HepG2 (cell line): Measurements from ENCODE around the gene IRF5. TPM values are rescaled to one million over a fixed set of nuclear protein-coding genes. Genes with fewer than 3 reads are reported as not detected.

ENCODE experiments used
- ATAD3A ChIP-seq: sonication (generic); formaldehyde crosslinking; IDR thresholded peaks from 2 replicates; pipeline ENCODE4 v1.4.0; 2020; ENCODE audit warnings: missing genetic modification reagents
- CBX1 ChIP-seq: IDR thresholded peaks from one replicate; pipeline ENCODE4 v1.6.1; 2016; ENCODE audit warnings: antibody characterized with exemption, low read depth
- CBX2 ChIP-seq, 2 experiments: fragments of 200-600 bp in 1 of 2; sonication (generic); formaldehyde crosslinking in 1 of 2; IDR thresholded peaks; 2 replicates each; pipeline versions ENCODE4 v1.7.0 to v1.8.1; 2018 to 2022; ENCODE audit warnings: low read depth in 2 of 2, low read length in 1 of 2, mild to moderate bottlenecking in 1 of 2, missing genetic modification reagents in 1 of 2
- KDM1A ChIP-seq: IDR thresholded peaks from 2 replicates; pipeline ENCODE4 v1.6.1; 2016; ENCODE audit warnings: missing compliant biosample characterization
- KMT2A ChIP-seq: sonication (generic); formaldehyde crosslinking; IDR thresholded peaks from 2 replicates; pipeline ENCODE4 v1.4.0; 2020; ENCODE audit warnings: missing genetic modification reagents
- MAF1 ChIP-seq: sonication (generic); formaldehyde crosslinking; IDR thresholded peaks from 2 replicates; pipeline ENCODE4 v1.5.0; 2020; ENCODE audit warnings: missing genetic modification reagents, borderline replicate concordance
- MEIS1 ChIP-seq: sonication (generic); formaldehyde crosslinking; IDR thresholded peaks from 2 replicates; pipeline ENCODE4 v1.9.0; 2021; ENCODE audit warnings: mild to moderate bottlenecking, missing genetic modification reagents, moderate library complexity, borderline replicate concordance
- NFKBIZ ChIP-seq: IDR thresholded peaks from 2 replicates; pipeline ENCODE4 v1.6.1; 2018; ENCODE audit warnings: missing genetic modification reagents, missing compliant biosample characterization
- NFYB ChIP-seq: sonication (generic); formaldehyde crosslinking; IDR thresholded peaks from 2 replicates; pipeline ENCODE4 v1.4.0; 2020; ENCODE audit warnings: missing genetic modification reagents
- NR2F2 ChIP-seq: IDR thresholded peaks from 2 replicates; pipeline ENCODE4 v1.6.1; 2012; ENCODE audit warnings: low read depth, inconsistent platforms, borderline replicate concordance
- POLR2AphosphoS5 ChIP-seq: IDR thresholded peaks from 2 replicates; pipeline ENCODE4 v1.6.1; 2012; ENCODE audit warnings: low read depth, low read length
- RBM22 ChIP-seq: fragments of 200-400 bp; formaldehyde crosslinking; optimal IDR thresholded peaks from 2 replicates; pipeline ENCODE3; 2017; ENCODE audit warnings: mild to moderate bottlenecking, low read length, moderate library complexity
- SAP130 ChIP-seq: IDR thresholded peaks from 2 replicates; pipeline ENCODE4 v1.6.1; 2016; ENCODE audit warnings: low read depth
- SMARCC2 ChIP-seq: fragments of 450-650 bp; IDR thresholded peaks from 2 replicates; pipeline ENCODE4 v1.6.1; 2017; ENCODE audit warnings: antibody characterized with exemption, mild to moderate bottlenecking
- TEAD2 ChIP-seq: sonication (generic); formaldehyde crosslinking; IDR thresholded peaks from 2 replicates; pipeline ENCODE4 v1.9.0; 2021; ENCODE audit warnings: missing genetic modification reagents
- TMF1 ChIP-seq: sonication (generic); formaldehyde crosslinking; IDR thresholded peaks from 2 replicates; pipeline ENCODE4 v1.8.1; 2022; ENCODE audit warnings: low read depth, missing genetic modification reagents
- YEATS2 ChIP-seq: sonication (generic); formaldehyde crosslinking; IDR thresholded peaks from 2 replicates; pipeline ENCODE4 v1.4.0; 2020; ENCODE audit warnings: missing genetic modification reagents, borderline replicate concordance
- ZC3H4 ChIP-seq: sonication (generic); formaldehyde crosslinking; IDR thresholded peaks from 2 replicates; pipeline ENCODE4 v1.4.0; 2020; ENCODE audit warnings: missing genetic modification reagents, borderline replicate concordance
- ZFP90 ChIP-seq: sonication (generic); formaldehyde crosslinking; IDR thresholded peaks from 2 replicates; pipeline ENCODE4 v1.8.0; 2022; ENCODE audit warnings: missing genetic modification reagents, mild to moderate bottlenecking, inconsistent platforms, borderline replicate concordance
- ZKSCAN1 ChIP-seq: fragments of 150-350 bp; IDR thresholded peaks from 2 replicates; pipeline ENCODE4 v1.6.1; 2014; ENCODE audit warnings: low read length
- ZNF367 ChIP-seq: sonication (generic); formaldehyde crosslinking; IDR thresholded peaks from 2 replicates; pipeline ENCODE4 v1.4.0; 2020; ENCODE audit warnings: missing genetic modification reagents, borderline replicate concordance
- ZNF430 ChIP-seq: sonication (generic); formaldehyde crosslinking; IDR thresholded peaks from 2 replicates; pipeline ENCODE4 v1.9.0; 2021; ENCODE audit warnings: mild to moderate bottlenecking, missing genetic modification reagents
- ZNF558 ChIP-seq: sonication (generic); formaldehyde crosslinking; IDR thresholded peaks from 2 replicates; pipeline ENCODE4 v1.9.0; 2022; ENCODE audit warnings: mild to moderate bottlenecking, missing genetic modification reagents, borderline replicate concordance
- ZNF720 ChIP-seq: sonication (generic); formaldehyde crosslinking; IDR thresholded peaks from 2 replicates; pipeline ENCODE4 v1.4.0; 2020; ENCODE audit warnings: missing genetic modification reagents
- ZNF839 ChIP-seq: sonication (generic); formaldehyde crosslinking; IDR thresholded peaks from 2 replicates; pipeline ENCODE4 v1.4.0; 2020; ENCODE audit warnings: missing genetic modification reagents, mild to moderate bottlenecking, borderline replicate concordance
- ZSCAN30 ChIP-seq: sonication (generic); formaldehyde crosslinking; IDR thresholded peaks from 2 replicates; pipeline ENCODE4 v1.5.0; 2020; ENCODE audit warnings: mild to moderate bottlenecking, missing genetic modification reagents
- polyA plus RNA-seq, 8 experiments: library from polyadenylated mRNA; depleted of rRNA in 3 of 8; stranded (reverse) in 7 of 8; unstranded in 1 of 8; fragments of >200 nt; fragmentation: Illumina TruSeq in 4 of 8; extraction: Trizol in 4 of 8; gene quantifications; 2 replicates each; pipeline versions ENCODE4 v1.2.1 to v1.2.3, GENCODE V29; 2011 to 2016; ENCODE audit warnings: low read depth in 4 of 8, missing spikeins in 1 of 8, mixed read lengths in 1 of 8; ENCODE audit not compliant: insufficient read depth in 1 of 8
- total RNA-seq, 5 experiments: library from RNA; depleted of rRNA; stranded (reverse); fragments of >200 nt; fragmentation: Illumina TruSeq; extraction: Trizol; gene quantifications; 2 replicates each; pipeline ENCODE4 v1.2.3, GENCODE V29; 2016; ENCODE audit warnings: low read depth in 1 of 5
- TF ChIP-seq, protein P1 (sequence below): sonication (generic); formaldehyde crosslinking; conservative IDR thresholded peaks from 2 replicates; pipeline ENCODE4 v1.4.0; 2020; ENCODE audit warnings: missing genetic modification reagents
- TF ChIP-seq, protein P2 (sequence below), 2 experiments: sonication (generic) in 1 of 2; formaldehyde crosslinking in 1 of 2; IDR thresholded peaks; 2 replicates each; pipeline versions ENCODE4 v1.4.0 to v1.6.1; 2018 to 2020; ENCODE audit warnings: missing genetic modification reagents in 2 of 2, borderline replicate concordance in 1 of 2, low read depth in 1 of 2, mild to moderate bottlenecking in 1 of 2, missing biosample characterization in 1 of 2
- TF ChIP-seq, protein P3 (sequence below): sonication (generic); formaldehyde crosslinking; IDR thresholded peaks from 2 replicates; pipeline ENCODE4 v1.4.0; 2020; ENCODE audit warnings: missing genetic modification reagents

Gene IRF5
- total and polyA plus RNA-seq, 2 of the 13 experiments (the other 11 are each of a cell fraction or from before 2014, with no cell fraction given): 2.0 to 2.9 TPM

DNA sequence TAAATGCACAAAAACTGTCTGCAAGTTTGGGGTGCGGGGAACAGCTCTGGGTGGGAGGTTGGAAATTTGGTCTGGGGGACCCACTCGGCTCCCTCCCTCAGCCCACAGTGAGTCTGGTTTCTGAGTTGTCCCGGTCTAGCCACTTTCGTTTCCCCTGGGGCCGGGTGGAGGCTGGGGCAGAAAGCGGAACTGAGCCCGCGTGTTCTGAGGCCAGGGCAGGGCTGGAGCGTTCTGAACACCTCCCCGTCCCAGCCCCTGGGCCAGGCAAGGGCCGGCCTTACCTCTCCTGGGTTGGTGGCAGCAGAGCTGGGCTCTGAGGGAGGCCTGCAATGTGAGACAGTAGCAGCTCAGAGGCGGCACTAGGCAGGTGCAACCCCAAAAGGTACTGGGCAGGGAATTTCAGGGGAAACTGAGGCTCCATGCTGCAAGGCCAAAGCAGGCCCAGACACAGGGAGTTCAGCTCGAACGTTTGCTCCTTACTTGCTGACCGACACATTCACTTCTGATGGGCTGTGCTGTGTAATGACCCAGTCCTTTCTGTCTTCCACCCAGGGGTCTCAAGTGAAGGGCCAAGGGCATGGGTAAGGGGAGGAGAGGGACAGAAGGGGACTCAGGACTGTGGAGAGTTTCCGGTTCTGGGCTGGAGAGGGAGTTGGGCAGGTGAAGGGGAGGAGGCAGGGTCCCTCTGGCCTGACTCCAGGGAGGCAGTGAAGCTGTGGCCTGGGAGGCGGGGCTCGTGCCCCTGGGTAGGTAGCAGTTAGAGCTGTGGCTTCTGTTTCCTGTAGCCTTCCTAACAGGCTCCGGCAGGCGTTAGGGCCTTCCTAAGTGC is 3.0 kb downstream of the IRF5 start (continued):
- TF ChIP-seq, protein P1, sequence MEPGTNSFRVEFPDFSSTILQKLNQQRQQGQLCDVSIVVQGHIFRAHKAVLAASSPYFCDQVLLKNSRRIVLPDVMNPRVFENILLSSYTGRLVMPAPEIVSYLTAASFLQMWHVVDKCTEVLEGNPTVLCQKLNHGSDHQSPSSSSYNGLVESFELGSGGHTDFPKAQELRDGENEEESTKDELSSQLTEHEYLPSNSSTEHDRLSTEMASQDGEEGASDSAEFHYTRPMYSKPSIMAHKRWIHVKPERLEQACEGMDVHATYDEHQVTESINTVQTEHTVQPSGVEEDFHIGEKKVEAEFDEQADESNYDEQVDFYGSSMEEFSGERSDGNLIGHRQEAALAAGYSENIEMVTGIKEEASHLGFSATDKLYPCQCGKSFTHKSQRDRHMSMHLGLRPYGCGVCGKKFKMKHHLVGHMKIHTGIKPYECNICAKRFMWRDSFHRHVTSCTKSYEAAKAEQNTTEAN: no peak
- TF ChIP-seq CBX2 (IDR thresholded peaks at IDR 0.05; ENCODE audit: low read depth, low read length) (no peak), CBX2 (CRISPR knock-in tag; IDR thresholded peaks at IDR 0.05; ENCODE audit: low read depth) (no peak), ZNF558 (CRISPR knock-in tag) (no peak), ZC3H4 (CRISPR knock-in tag) (no peak), TEAD2 (CRISPR knock-in tag) (no peak), RBM22 (no peak), KMT2A (CRISPR knock-in tag) (no peak), CBX1 (no peak), MAF1 (CRISPR knock-in tag) (no peak), SMARCC2 (no peak), POLR2AphosphoS5 (no peak), NR2F2 (no peak), MEIS1 (no peak), NFYB (CRISPR knock-in tag) (no peak; the same call in 1 of the 2 replicates), SAP130 (no peak), YEATS2 (no peak), ZNF367 (no peak), ZNF720 (CRISPR knock-in tag) (no peak), ZKSCAN1 (no peak), NFKBIZ (no peak), ZSCAN30 (CRISPR knock-in tag) (no peak), KDM1A (CRISPR knock-in tag) (no peak), ZNF430 (CRISPR knock-in tag) (0 out of 2 replicates have a peak, but pooled peaks have one; percentile 20), ATAD3A (CRISPR knock-in tag) (no peak), TMF1 (CRISPR knock-in tag) (no peak), ZFP90 (CRISPR knock-in tag) (no peak), ZNF839 (CRISPR knock-in tag) (no peak)
- TF ChIP-seq, protein P2, sequence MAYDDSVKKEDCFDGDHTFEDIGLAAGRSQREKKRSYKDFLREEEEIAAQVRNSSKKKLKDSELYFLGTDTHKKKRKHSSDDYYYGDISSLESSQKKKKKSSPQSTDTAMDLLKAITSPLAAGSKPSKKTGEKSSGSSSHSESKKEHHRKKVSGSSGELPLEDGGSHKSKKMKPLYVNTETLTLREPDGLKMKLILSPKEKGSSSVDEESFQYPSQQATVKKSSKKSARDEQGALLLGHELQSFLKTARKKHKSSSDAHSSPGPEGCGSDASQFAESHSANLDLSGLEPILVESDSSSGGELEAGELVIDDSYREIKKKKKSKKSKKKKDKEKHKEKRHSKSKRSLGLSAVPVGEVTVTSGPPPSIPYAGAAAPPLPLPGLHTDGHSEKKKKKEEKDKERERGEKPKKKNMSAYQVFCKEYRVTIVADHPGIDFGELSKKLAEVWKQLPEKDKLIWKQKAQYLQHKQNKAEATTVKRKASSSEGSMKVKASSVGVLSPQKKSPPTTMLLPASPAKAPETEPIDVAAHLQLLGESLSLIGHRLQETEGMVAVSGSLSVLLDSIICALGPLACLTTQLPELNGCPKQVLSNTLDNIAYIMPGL (CRISPR knock-in tag; IDR thresholded peaks at IDR 0.05; ENCODE audit: borderline replicate concordance in 1 of 2, low read depth in 1 of 2): peak in 1 of 2 experiments; percentile 30; a peak in 2 of 4 replicates
- TF ChIP-seq, protein P3, sequence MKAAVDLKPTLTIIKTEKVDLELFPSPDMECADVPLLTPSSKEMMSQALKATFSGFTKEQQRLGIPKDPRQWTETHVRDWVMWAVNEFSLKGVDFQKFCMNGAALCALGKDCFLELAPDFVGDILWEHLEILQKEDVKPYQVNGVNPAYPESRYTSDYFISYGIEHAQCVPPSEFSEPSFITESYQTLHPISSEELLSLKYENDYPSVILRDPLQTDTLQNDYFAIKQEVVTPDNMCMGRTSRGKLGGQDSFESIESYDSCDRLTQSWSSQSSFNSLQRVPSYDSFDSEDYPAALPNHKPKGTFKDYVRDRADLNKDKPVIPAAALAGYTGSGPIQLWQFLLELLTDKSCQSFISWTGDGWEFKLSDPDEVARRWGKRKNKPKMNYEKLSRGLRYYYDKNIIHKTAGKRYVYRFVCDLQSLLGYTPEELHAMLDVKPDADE (CRISPR knock-in tag): no peak
